H1 (cell line): ENCODE results near the gene TRIB2. TPM values are rescaled to one million over a fixed set of nuclear protein-coding genes. Genes with fewer than 3 reads are reported as not detected.

Experiments
- CTCF ChIA-PET: fragments of 300-600 bp; sonication (Branson Sonifier 250); formaldehyde crosslinking; loops from one replicate; lab custom pipeline; 2021; ENCODE audit not compliant: partially characterized antibody; lab: Charles Lee
- POLR2A ChIA-PET: fragments of 300-600 bp; sonication (Branson Sonifier 250); formaldehyde crosslinking; loops from one replicate; lab custom pipeline; 2021; ENCODE audit warnings: inconsistent platforms; ENCODE audit not compliant: partially characterized antibody; lab: Charles Lee
- DNase-seq, 2 experiments: peaks; one replicate each; pipeline versions ENCODE4 v3.0.0 to v3.0.0-alpha.2; 2010 to 2022; ENCODE audit warnings: low spot score in 2 of 2, low read depth in 1 of 2, mixed read lengths in 1 of 2
- FAIRE-seq: peaks from 2 replicates; lab custom pipeline; 2011; peaks lifted over from hg19 to GRCh38; lab: Jason Lieb, UNC
- H2AFZ ChIP-seq: 2 replicates; pipeline ENCODE4 v1.8.1; 2012; ENCODE audit warnings: low read length, inconsistent platforms
- H2AK5ac ChIP-seq: 2 replicates; pipeline ENCODE4 v1.6.1; 2013; ENCODE audit warnings: low read depth, low read length
- H2BK120ac ChIP-seq: replicated peaks from 2 replicates; pipeline ENCODE3; 2013; ENCODE audit warnings: low read depth, low read length, inconsistent platforms
- H2BK12ac ChIP-seq: 2 replicates; pipeline ENCODE4 v1.6.1; 2013; ENCODE audit warnings: low read depth, low read length
- H2BK15ac ChIP-seq: 2 replicates; pipeline ENCODE4 v1.6.1; 2013; ENCODE audit warnings: low read length
- H2BK20ac ChIP-seq: 2 replicates; pipeline ENCODE4 v1.6.1; 2013; ENCODE audit warnings: low read length
- H2BK5ac ChIP-seq: 2 replicates; pipeline ENCODE4 v1.6.1; 2013; ENCODE audit warnings: low read depth, low read length
- H3K14ac ChIP-seq: 2 replicates; pipeline ENCODE4 v1.6.1; 2013; ENCODE audit warnings: inconsistent platforms; ENCODE audit not compliant: insufficient read length
- H3K18ac ChIP-seq: 2 replicates; pipeline ENCODE4 v1.6.1; 2013; ENCODE audit warnings: low read length; ENCODE audit errors: extremely low read depth
- H3K23ac ChIP-seq: 2 replicates; pipeline ENCODE4 v1.6.1; 2013; ENCODE audit warnings: inconsistent platforms; ENCODE audit not compliant: insufficient read length
- H3K23me2 ChIP-seq: 2 replicates; pipeline ENCODE4 v1.6.1; 2013; ENCODE audit warnings: low read depth, low read length
- H3K27ac ChIP-seq: 2 replicates; pipeline ENCODE4 v1.6.1; 2011; ENCODE audit warnings: low read depth, low read length, inconsistent platforms
- H3K27me3 ChIP-seq, 4 experiments: replicated peaks in 1 of 4; 1 replicate in 1 of 4; 2 replicates in 3 of 4; pipeline versions ENCODE4 v1.6.1 to v1.8.1; 2011 to 2013; ENCODE audit warnings: low read length in 3 of 4, mild to moderate bottlenecking in 3 of 4, inconsistent platforms in 2 of 4, mixed read lengths in 2 of 4, moderate library complexity in 1 of 4; ENCODE audit not compliant: control insufficient read depth in 3 of 4, insufficient read depth in 3 of 4; ENCODE audit errors: extremely low read depth in 1 of 4
- H3K36me3 ChIP-seq, 4 experiments: 2 replicates each; pipeline versions ENCODE4 v1.6.1 to v1.8.1; 2011 to 2013; ENCODE audit warnings: mild to moderate bottlenecking in 4 of 4, low read length in 3 of 4, moderate library complexity in 2 of 4, control low read depth in 1 of 4, inconsistent platforms in 1 of 4; ENCODE audit not compliant: insufficient read depth in 4 of 4, control insufficient read depth in 2 of 4
- H3K4ac ChIP-seq: replicated peaks from 2 replicates; pipeline ENCODE3; 2013; ENCODE audit warnings: low read length, low read depth, mixed read lengths, inconsistent platforms; ENCODE audit not compliant: insufficient read length
- H3K4me1 ChIP-seq, 4 experiments: replicated peaks in 1 of 4; 1 replicate in 1 of 4; 2 replicates in 3 of 4; pipeline versions ENCODE4 v1.6.1 to v1.8.1; 2011 to 2013; ENCODE audit warnings: low read length in 3 of 4, inconsistent platforms in 2 of 4, mixed read lengths in 1 of 4; ENCODE audit not compliant: insufficient read depth in 4 of 4, control insufficient read depth in 3 of 4
- H3K4me2 ChIP-seq, 2 experiments: 2 replicates each; pipeline versions ENCODE4 v1.6.1 to v1.8.1; 2011 to 2013; ENCODE audit warnings: low read depth in 2 of 2, low read length in 2 of 2, control low read depth in 1 of 2, inconsistent platforms in 1 of 2, mild to moderate bottlenecking in 1 of 2; ENCODE audit not compliant: insufficient read depth in 1 of 2
- H3K4me3 ChIP-seq, 4 experiments: fragments of 200-600, 300-600 bp in 1 of 4; sonication (generic), shearing (Covaris generic), sonication (Bioruptor Twin) in 1 of 4; 2 replicates each; pipeline versions ENCODE4 v1.5.1 to v1.8.1; 2011 to 2016; ENCODE audit warnings: low read length in 4 of 4, low read depth in 3 of 4, control low read depth in 2 of 4, inconsistent platforms in 2 of 4, mild to moderate bottlenecking in 2 of 4, mixed read lengths in 1 of 4, moderate library complexity in 1 of 4; ENCODE audit not compliant: insufficient read depth in 2 of 4; ENCODE audit errors: extremely low read depth in 1 of 4
- H3K56ac ChIP-seq: replicated peaks from 2 replicates; pipeline ENCODE3; 2013; ENCODE audit warnings: low read depth, mild to moderate bottlenecking, mixed read lengths, low read length, inconsistent platforms; ENCODE audit not compliant: insufficient read length
- H3K79me1 ChIP-seq: 2 replicates; pipeline ENCODE4 v1.6.1; 2013; ENCODE audit warnings: low read depth, low read length, control low read depth
- H3K79me2 ChIP-seq, 2 experiments: 2 replicates each; pipeline versions ENCODE4 v1.6.1 to v1.8.1; 2012 to 2013; ENCODE audit warnings: low read length in 2 of 2, mild to moderate bottlenecking in 2 of 2, inconsistent platforms in 1 of 2; ENCODE audit not compliant: insufficient read depth in 2 of 2, control insufficient read depth in 1 of 2
- H3K9ac ChIP-seq, 4 experiments: replicated peaks in 1 of 4; 1 replicate in 1 of 4; 2 replicates in 3 of 4; pipeline versions ENCODE4 v1.6.1 to v1.8.1; 2011 to 2013; ENCODE audit warnings: low read depth in 3 of 4, low read length in 3 of 4, control low read depth in 2 of 4, mild to moderate bottlenecking in 2 of 4, moderate library complexity in 2 of 4, inconsistent platforms in 1 of 4; ENCODE audit errors: extremely low read depth in 1 of 4
- H3K9me3 ChIP-seq, 2 experiments: 2 replicates each; pipeline versions ENCODE4 v1.6.1 to v1.8.1; 2012 to 2013; ENCODE audit warnings: mild to moderate bottlenecking in 2 of 2, moderate library complexity in 2 of 2, control low read depth in 1 of 2, inconsistent platforms in 1 of 2, low read depth in 1 of 2, low read length in 1 of 2, mixed read lengths in 1 of 2; ENCODE audit not compliant: insufficient read depth in 2 of 2
- H4K20me1 ChIP-seq, 2 experiments: replicated peaks in 1 of 2; 2 replicates each; pipeline versions ENCODE3 to v1.8.1; 2011 to 2013; ENCODE audit warnings: inconsistent platforms in 2 of 2, low read length in 2 of 2, mild to moderate bottlenecking in 1 of 2; ENCODE audit not compliant: insufficient read depth in 2 of 2, control insufficient read depth in 1 of 2
- H4K5ac ChIP-seq: 2 replicates; pipeline ENCODE4 v1.6.1; 2013; ENCODE audit warnings: low read length, low read depth, mixed read lengths, inconsistent platforms; ENCODE audit not compliant: insufficient read length
- H4K8ac ChIP-seq: 2 replicates; pipeline ENCODE4 v1.8.0; 2013; ENCODE audit warnings: mild to moderate bottlenecking, moderate library complexity, low read length, inconsistent platforms; ENCODE audit not compliant: insufficient read depth; ENCODE audit errors: extremely low read depth
- H4K91ac ChIP-seq: replicated peaks from 2 replicates; pipeline ENCODE3; 2013; ENCODE audit warnings: low read length, mixed read lengths, inconsistent platforms; ENCODE audit not compliant: insufficient read length
- ATF3 ChIP-seq: IDR thresholded peaks from 2 replicates; pipeline ENCODE4 v1.6.1; 2011; ENCODE audit warnings: low read depth, mild to moderate bottlenecking, low read length; ENCODE audit not compliant: insufficient read depth
- CTCF ChIP-seq, 3 experiments: IDR thresholded peaks; 1 replicate in 2 of 3; 2 replicates in 1 of 3; pipeline versions ENCODE4 v1.5.1 to v1.6.1; 2011; ENCODE audit warnings: low read length in 3 of 3, mild to moderate bottlenecking in 3 of 3, inconsistent platforms in 2 of 3, low read depth in 1 of 3, moderate library complexity in 1 of 3; ENCODE audit not compliant: insufficient read depth in 1 of 3; ENCODE audit errors: control extremely low read depth in 1 of 3
- HDAC6 ChIP-seq: IDR thresholded peaks from one replicate; pipeline ENCODE4 v1.7.1; 2012; ENCODE audit warnings: low read depth, mild to moderate bottlenecking, inconsistent platforms, low read length, moderate library complexity
- MAFK ChIP-seq: IDR thresholded peaks from 2 replicates; pipeline ENCODE4 v1.6.1; 2012; ENCODE audit warnings: low read depth, mild to moderate bottlenecking, improper control_type of control experiment, low read length
- POLR2A ChIP-seq, 2 experiments: IDR thresholded peaks; 1 replicate in 1 of 2; 2 replicates in 1 of 2; pipeline ENCODE4 v1.6.1; 2011; ENCODE audit warnings: low read depth in 2 of 2, low read length in 2 of 2, mild to moderate bottlenecking in 2 of 2; ENCODE audit errors: control extremely low read depth in 1 of 2
- POU5F1 ChIP-seq: IDR thresholded peaks from 2 replicates; pipeline ENCODE4 v1.6.1; 2011; ENCODE audit warnings: low read depth, mild to moderate bottlenecking, low read length, moderate library complexity
- RFX5 ChIP-seq: IDR thresholded peaks from 2 replicates; pipeline ENCODE4 v1.6.1; 2011; ENCODE audit warnings: low read depth, low read length, improper control_type of control experiment, borderline replicate concordance
- TAF1 ChIP-seq: IDR thresholded peaks from 2 replicates; pipeline ENCODE4 v1.6.1; 2011; ENCODE audit warnings: mild to moderate bottlenecking, low read depth, low read length
- WGBS, 2 experiments: shearing (Covaris generic) in 1 of 2; methylation state at CpG; one replicate each; pipeline versions ENCODE4 v1.1.6 to v1.1.7; 2013 to 2015; ENCODE audit warnings: low lambda C conversion rate in 2 of 2, mixed read lengths in 2 of 2, inconsistent platforms in 1 of 2, low coverage in 1 of 2, missing lambda C conversion rate in 1 of 2; ENCODE audit not compliant: insufficient replicate concordance in 2 of 2, insufficient coverage in 1 of 2, insufficient read length in 1 of 2; ENCODE audit errors: extremely low coverage in 1 of 2, missing lambda C conversion rate in 1 of 2; 5-methylcytosine and 5-hydroxymethylcytosine counted together
- polyA plus RNA-seq, 7 experiments: library from polyadenylated mRNA; depleted of rRNA in 3 of 7; stranded (reverse) in 5 of 7; unstranded in 2 of 7; fragments of >200 nt in 5 of 7; fragments of 200-250 nt in 2 of 7; gene quantifications; 1 replicate in 5 of 7; 2 replicates in 1 of 7; 4 replicates in 1 of 7; pipeline versions ENCODE4 v1.2.1 to v1.2.3, GENCODE V29; 2011 to 2013; ENCODE audit warnings: missing spikeins in 2 of 7, mixed read lengths in 2 of 7
- total RNA-seq: library from RNA; stranded (reverse); fragmentation: NEBNext Ultra II Directional; extraction: Animal tissue kit (Norgen Biotek cat#: 25700); gene quantifications from 2 replicates; pipeline ENCODE4 v1.2.1, GENCODE V29; 2021

The TRIB2 gene
- total and polyA plus RNA-seq, 2 of the 8 experiments (the other 6 are each of a cell fraction or from before 2014, with no cell fraction given): 40.8 to 57.0 TPM

GRCh38 chr2:12791906-12792305, 75.2 kb downstream of the TRIB2 start:
- ChIA-PET POLR2A (no interaction called here), CTCF (no interaction called here)
- no peak overlapping the region for H2AFZ ChIP-seq
- 89% methylated on average over 3 of the region's 3 CpGs; no CpG with 5 or more reads in 1 of the 2 experiments for WGBS, 2 experiments
- H3K79me2 ChIP-seq: no peaks in the 10 kb centered on the region
- no peak overlapping the region for H2AK5ac ChIP-seq
- DNase-seq: no peak
- H3K23ac ChIP-seq: no peak overlapping the region
- H2BK15ac ChIP-seq: no peak overlapping the region
- H3K9ac ChIP-seq: no peak overlapping the region
- H4K91ac ChIP-seq: no peak overlapping the region
- no peak overlapping the region for H3K56ac ChIP-seq
- H3K4me3 ChIP-seq: no peak overlapping the region
- H4K20me1 ChIP-seq: no peaks in the 10 kb centered on the region
- no peaks in the 10 kb centered on the region for H3K9me3 ChIP-seq
- H3K18ac ChIP-seq: no peak overlapping the region
- H2BK20ac ChIP-seq: no peak overlapping the region
- H2BK120ac ChIP-seq: no peak overlapping the region
- H3K4me2 ChIP-seq: no peak overlapping the region
- H3K79me1 ChIP-seq: no peaks in the 10 kb centered on the region
- no peak overlapping the region for H2BK12ac ChIP-seq
- H3K27ac ChIP-seq: no peak overlapping the region
- no peak for FAIRE-seq
- no peak overlapping the region for H2BK5ac ChIP-seq
- H3K4ac ChIP-seq: no peak overlapping the region
- H4K5ac ChIP-seq: no peak overlapping the region
- no peaks in the 10 kb centered on the region for H3K4me1 ChIP-seq
- H3K27me3 ChIP-seq: no peaks in the 10 kb centered on the region
- no peak overlapping the region for H4K8ac ChIP-seq
- H3K36me3 ChIP-seq: no peaks in the 10 kb centered on the region
- no peaks in the 10 kb centered on the region for H3K23me2 ChIP-seq
- TF ChIP-seq ATF3: no peak
- TF ChIP-seq TAF1: no peak
- no peak for TF ChIP-seq MAFK
- no peak for TF ChIP-seq POU5F1
- TF ChIP-seq HDAC6: no peak
- no peak for TF ChIP-seq CTCF (IDR thresholded peaks at IDR 0.05; ENCODE audit: control extremely low read depth in 1 of 3, insufficient read depth in 1 of 3, low read depth in 1 of 3, low read length in 3 of 3)
- no peak for TF ChIP-seq RFX5
- TF ChIP-seq POLR2A (IDR thresholded peaks at IDR 0.05; ENCODE audit: control extremely low read depth in 1 of 2, low read depth in 2 of 2, low read length in 2 of 2): no peak
- H3K14ac ChIP-seq: no peak overlapping the region
